WTC11 (cell line): ENCODE data around the gene TEX261. TPM values are rescaled to one million over a fixed set of nuclear protein-coding genes. Genes with fewer than 3 reads are reported as not detected.

Experiments
- ATAC-seq: fragments of 200-7000 bp; cut with Tn5 transposase; 2 replicates; pipeline ENCODE4 v1.10.0; 2021; ENCODE audit warnings: mild to moderate bottlenecking, moderate library complexity
- CTCF ChIA-PET: fragments of 300-600 bp; sonication (Branson Sonifier 250); formaldehyde crosslinking; loops from one replicate; lab custom pipeline; 2021; ENCODE audit warnings: antibody characterized with exemption; lab: Charles Lee
- POLR2A ChIA-PET: fragments of 350-600 bp; sonication (Branson Sonifier 250); formaldehyde crosslinking; loops from one replicate; lab custom pipeline; 2021; ENCODE audit warnings: antibody characterized with exemption; lab: Charles Lee
- DNase-seq: peaks from one replicate; pipeline ENCODE4 v3.0.0; 2021; ENCODE audit warnings: low spot score
- H3K27ac Mint-ChIP-seq: 2 replicates; pipeline ENCODE4 v1.8.0; 2021; ENCODE audit warnings: mixed read lengths
- H3K27me3 Mint-ChIP-seq: 2 replicates; pipeline ENCODE4 v1.8.0; 2021; ENCODE audit warnings: low read depth, mild to moderate bottlenecking, moderate library complexity, mixed read lengths
- H3K36me3 Mint-ChIP-seq: 2 replicates; pipeline ENCODE4 v1.8.0; 2021; ENCODE audit warnings: mixed read lengths
- H3K4me1 Mint-ChIP-seq: 2 replicates; pipeline ENCODE4 v1.8.0; 2022; ENCODE audit warnings: mixed read lengths
- H3K4me3 Mint-ChIP-seq: 2 replicates; pipeline ENCODE4 v1.8.0; 2021; ENCODE audit warnings: mild to moderate bottlenecking, moderate library complexity, mixed read lengths
- H3K9me3 Mint-ChIP-seq: 2 replicates; pipeline ENCODE4 v1.8.0; 2021; ENCODE audit warnings: mixed read lengths
- CREB1 ChIP-seq: sonication (generic); formaldehyde crosslinking; IDR thresholded peaks from 2 replicates; pipeline ENCODE4 v1.8.0; 2023; ENCODE audit warnings: mild to moderate bottlenecking, missing genetic modification reagents
- CREM ChIP-seq: sonication (generic); formaldehyde crosslinking; IDR thresholded peaks from 2 replicates; pipeline ENCODE4 v1.8.1; 2022; ENCODE audit warnings: mild to moderate bottlenecking, missing genetic modification reagents, moderate library complexity
- GABPB1 ChIP-seq: sonication (generic); formaldehyde crosslinking; IDR thresholded peaks from 2 replicates; pipeline ENCODE4 v1.8.1; 2023; ENCODE audit warnings: mild to moderate bottlenecking, missing genetic modification reagents
- IRF2 ChIP-seq: sonication (generic); formaldehyde crosslinking; IDR thresholded peaks from 2 replicates; pipeline ENCODE4 v1.8.0; 2022; ENCODE audit warnings: low read depth, missing genetic modification reagents, borderline replicate concordance
- MXD4 ChIP-seq: fragments of 250-450 bp; sonication (Bioruptor Pico); IDR thresholded peaks from 2 replicates; pipeline ENCODE4 v1.8.0; 2021; ENCODE audit warnings: mild to moderate bottlenecking, moderate library complexity, borderline replicate concordance
- NFYB ChIP-seq: sonication (generic); formaldehyde crosslinking; conservative IDR thresholded peaks from 2 replicates; pipeline ENCODE4 v1.8.0; 2022; ENCODE audit warnings: low read depth, missing genetic modification reagents
- NR1H2 ChIP-seq: sonication (generic); formaldehyde crosslinking; IDR thresholded peaks from 2 replicates; pipeline ENCODE4 v1.9.0; 2021; ENCODE audit warnings: mild to moderate bottlenecking, moderate library complexity, missing genetic modification reagents
- OVOL2 ChIP-seq: fragments of 250-450 bp; sonication (Bioruptor Pico); IDR thresholded peaks from 2 replicates; pipeline ENCODE4 v1.9.0; 2021; ENCODE audit warnings: mild to moderate bottlenecking, borderline replicate concordance
- ZNF423 ChIP-seq: fragments of 250-450 bp; sonication (Bioruptor Pico); IDR thresholded peaks from 2 replicates; pipeline ENCODE4 v2.1.2; 2022; ENCODE audit warnings: mild to moderate bottlenecking, moderate library complexity
- total RNA-seq: library from RNA; stranded (reverse); gene quantifications from 3 replicates; pipeline ENCODE4 v1.2.3, GENCODE V29; 2021
- TF ChIP-seq, protein P1 (sequence below): sonication (generic); formaldehyde crosslinking; IDR thresholded peaks from 2 replicates; pipeline ENCODE4 v1.8.1; 2022; ENCODE audit warnings: low read depth, mild to moderate bottlenecking, moderate library complexity, missing genetic modification reagents, borderline replicate concordance
- TF ChIP-seq, protein P2 (sequence below): sonication (generic); formaldehyde crosslinking; IDR thresholded peaks from 2 replicates; pipeline ENCODE4 v1.8.1; 2022; ENCODE audit warnings: mild to moderate bottlenecking, moderate library complexity, missing genetic modification reagents
- TF ChIP-seq, protein P3 (sequence below): fragments of 250-450 bp; sonication (Bioruptor Pico); IDR thresholded peaks from 2 replicates; pipeline ENCODE4 v2.1.2; 2022; ENCODE audit warnings: mild to moderate bottlenecking, moderate library complexity
- TF ChIP-seq, protein P4 (sequence below): sonication (generic); formaldehyde crosslinking; IDR thresholded peaks from 2 replicates; pipeline ENCODE4 v1.8.0; 2022; ENCODE audit warnings: mild to moderate bottlenecking, missing genetic modification reagents
- TF ChIP-seq, protein P5 (sequence below): fragments of 250-450 bp; sonication (Bioruptor Pico); IDR thresholded peaks from 2 replicates; pipeline ENCODE4 v1.9.0; 2021; ENCODE audit warnings: mild to moderate bottlenecking, borderline replicate concordance
- TF ChIP-seq, protein P6 (sequence below): sonication (generic); formaldehyde crosslinking; conservative IDR thresholded peaks from 2 replicates; pipeline ENCODE4 v1.8.1; 2023; ENCODE audit warnings: mild to moderate bottlenecking, low read depth, missing genetic modification reagents, moderate library complexity
- TF ChIP-seq, protein P7 (sequence below): sonication (generic); formaldehyde crosslinking; IDR thresholded peaks from 2 replicates; pipeline ENCODE4 v1.8.0; 2022; ENCODE audit warnings: missing genetic modification reagents

The TEX261 gene
- total RNA-seq, 1 experiment from 2014 or later: 18.3 TPM

DNA sequence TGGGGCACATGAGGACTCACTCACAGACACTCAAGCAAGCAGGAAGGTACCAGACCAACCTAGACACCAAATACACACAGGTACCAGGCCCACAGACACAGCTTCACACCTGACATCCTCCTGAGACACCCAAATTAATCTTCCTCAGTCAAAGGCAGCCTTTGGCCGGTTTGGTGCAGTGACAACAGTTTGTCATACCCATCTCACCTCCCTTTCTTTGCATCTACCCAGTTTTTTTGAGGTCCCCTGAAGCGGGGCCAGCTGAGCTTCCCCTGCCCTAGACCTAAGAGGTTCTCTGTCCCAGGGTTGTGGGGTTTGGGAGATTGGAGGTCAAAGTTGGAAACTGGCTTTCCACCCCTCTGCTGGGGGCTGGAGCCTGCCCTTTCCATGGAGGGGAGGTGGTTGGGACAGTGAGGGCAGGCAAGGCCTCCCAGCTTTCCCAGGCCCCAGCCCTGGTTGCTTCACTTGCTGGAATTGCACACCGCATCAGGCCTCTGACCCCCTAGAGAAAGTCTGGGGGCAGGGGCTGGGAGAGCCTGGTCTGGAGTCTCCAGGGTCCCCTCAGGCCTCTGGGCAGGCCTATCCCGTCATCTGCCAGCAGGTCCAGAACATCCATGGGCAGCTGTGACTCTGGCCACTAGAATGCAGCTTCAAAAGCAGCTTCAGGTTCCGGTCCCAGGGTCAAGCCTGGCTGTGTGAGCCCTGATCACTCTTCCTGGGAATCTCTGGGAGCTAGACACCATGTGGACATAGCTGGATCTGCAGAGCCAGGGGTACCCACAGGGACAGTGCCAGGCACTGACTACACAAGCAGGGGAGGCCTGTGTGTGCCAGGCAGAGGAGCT is 12.5 kb upstream of the TEX261 start:
- TF ChIP-seq ZNF423 (CRISPR knock-in tag) (no peak), OVOL2 (CRISPR knock-in tag) (no peak), GABPB1 (CRISPR knock-in tag) (no peak), NR1H2 (CRISPR knock-in tag) (no peak)
- TF ChIP-seq, protein P1, sequence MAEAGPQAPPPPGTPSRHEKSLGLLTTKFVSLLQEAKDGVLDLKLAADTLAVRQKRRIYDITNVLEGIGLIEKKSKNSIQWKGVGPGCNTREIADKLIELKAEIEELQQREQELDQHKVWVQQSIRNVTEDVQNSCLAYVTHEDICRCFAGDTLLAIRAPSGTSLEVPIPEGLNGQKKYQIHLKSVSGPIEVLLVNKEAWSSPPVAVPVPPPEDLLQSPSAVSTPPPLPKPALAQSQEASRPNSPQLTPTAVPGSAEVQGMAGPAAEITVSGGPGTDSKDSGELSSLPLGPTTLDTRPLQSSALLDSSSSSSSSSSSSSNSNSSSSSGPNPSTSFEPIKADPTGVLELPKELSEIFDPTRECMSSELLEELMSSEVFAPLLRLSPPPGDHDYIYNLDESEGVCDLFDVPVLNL (CRISPR knock-in tag): no peak
- Mint-ChIP-seq H3K4me3 (no peak overlapping the region), H3K9me3 (peaks cover 6% of the 10 kb centered on the region), H3K36me3 (no peaks in the 10 kb centered on the region), H3K27ac (no peak overlapping the region), H3K27me3 (peaks cover 20% of the 10 kb centered on the region), H3K4me1 (peaks cover 5% of the 10 kb centered on the region)
- ChIA-PET CTCF (interaction anchor here (0.6 to 1.5 kb wide), 6 partner anchors 16 to 511 kb away, joined by 3 to 9 read pairs (median 4); partner anchors contain the start of gene ANKRD53), POLR2A (interaction anchor here (0.5 kb wide), 1 partner anchor 533 kb away, joined by 5 read pairs; no protein-coding TSS in a partner anchor)
- no peak for DNase-seq
- ATAC-seq: peak; percentile 86

DNA sequence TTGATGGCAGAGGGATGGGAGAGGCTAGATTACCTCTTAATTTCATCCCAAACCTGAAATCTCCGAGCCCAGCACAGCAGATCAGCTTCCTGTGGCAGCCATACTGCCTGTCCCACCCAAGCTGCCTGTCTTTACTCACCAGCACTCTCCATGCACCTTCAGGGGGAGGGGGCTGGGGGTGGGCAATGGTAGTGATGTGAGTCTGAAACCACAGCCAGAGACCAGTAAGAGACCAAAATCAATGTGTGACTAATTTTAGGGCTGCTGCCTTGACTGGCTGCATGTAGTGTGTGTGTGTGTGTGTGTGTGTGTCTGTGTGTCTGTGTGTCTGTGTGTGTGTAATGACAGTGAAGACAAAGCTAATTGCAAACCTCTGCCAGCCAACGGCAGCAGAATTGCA is 11.7 kb upstream of the TEX261 start:
- no peak overlapping the region for H3K27ac Mint-ChIP-seq
- ChIA-PET CTCF (interaction anchor here (1.5 kb wide), 1 partner anchor 28 kb away, joined by 9 read pairs; the partner anchor contains the start of gene ANKRD53), POLR2A (no interaction called here)
- no peak for TF ChIP-seq CREB1 (CRISPR knock-in tag)
- TF ChIP-seq, protein P2, sequence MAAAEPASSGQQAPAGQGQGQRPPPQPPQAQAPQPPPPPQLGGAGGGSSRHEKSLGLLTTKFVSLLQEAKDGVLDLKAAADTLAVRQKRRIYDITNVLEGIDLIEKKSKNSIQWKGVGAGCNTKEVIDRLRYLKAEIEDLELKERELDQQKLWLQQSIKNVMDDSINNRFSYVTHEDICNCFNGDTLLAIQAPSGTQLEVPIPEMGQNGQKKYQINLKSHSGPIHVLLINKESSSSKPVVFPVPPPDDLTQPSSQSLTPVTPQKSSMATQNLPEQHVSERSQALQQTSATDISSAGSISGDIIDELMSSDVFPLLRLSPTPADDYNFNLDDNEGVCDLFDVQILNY (CRISPR knock-in tag): no peak
- TF ChIP-seq GABPB1 (CRISPR knock-in tag): no peak
- TF ChIP-seq, protein P3, sequence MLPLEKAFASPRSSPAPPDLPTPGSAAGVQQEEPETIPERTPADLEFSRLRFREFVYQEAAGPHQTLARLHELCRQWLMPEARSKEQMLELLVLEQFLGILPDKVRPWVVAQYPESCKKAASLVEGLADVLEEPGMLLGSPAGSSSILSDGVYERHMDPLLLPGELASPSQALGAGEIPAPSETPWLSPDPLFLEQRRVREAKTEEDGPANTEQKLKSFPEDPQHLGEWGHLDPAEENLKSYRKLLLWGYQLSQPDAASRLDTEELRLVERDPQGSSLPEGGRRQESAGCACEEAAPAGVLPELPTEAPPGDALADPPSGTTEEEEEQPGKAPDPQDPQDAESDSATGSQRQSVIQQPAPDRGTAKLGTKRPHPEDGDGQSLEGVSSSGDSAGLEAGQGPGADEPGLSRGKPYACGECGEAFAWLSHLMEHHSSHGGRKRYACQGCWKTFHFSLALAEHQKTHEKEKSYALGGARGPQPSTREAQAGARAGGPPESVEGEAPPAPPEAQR (CRISPR knock-in tag): no peak
- no peak for TF ChIP-seq MXD4 (CRISPR knock-in tag)
- TF ChIP-seq, protein P4, sequence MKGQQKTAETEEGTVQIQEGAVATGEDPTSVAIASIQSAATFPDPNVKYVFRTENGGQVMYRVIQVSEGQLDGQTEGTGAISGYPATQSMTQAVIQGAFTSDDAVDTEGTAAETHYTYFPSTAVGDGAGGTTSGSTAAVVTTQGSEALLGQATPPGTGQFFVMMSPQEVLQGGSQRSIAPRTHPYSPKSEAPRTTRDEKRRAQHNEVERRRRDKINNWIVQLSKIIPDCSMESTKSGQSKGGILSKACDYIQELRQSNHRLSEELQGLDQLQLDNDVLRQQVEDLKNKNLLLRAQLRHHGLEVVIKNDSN: no peak
- TF ChIP-seq IRF2 (CRISPR knock-in tag): no peak
- TF ChIP-seq NFYB: no peak
- TF ChIP-seq, protein P5, sequence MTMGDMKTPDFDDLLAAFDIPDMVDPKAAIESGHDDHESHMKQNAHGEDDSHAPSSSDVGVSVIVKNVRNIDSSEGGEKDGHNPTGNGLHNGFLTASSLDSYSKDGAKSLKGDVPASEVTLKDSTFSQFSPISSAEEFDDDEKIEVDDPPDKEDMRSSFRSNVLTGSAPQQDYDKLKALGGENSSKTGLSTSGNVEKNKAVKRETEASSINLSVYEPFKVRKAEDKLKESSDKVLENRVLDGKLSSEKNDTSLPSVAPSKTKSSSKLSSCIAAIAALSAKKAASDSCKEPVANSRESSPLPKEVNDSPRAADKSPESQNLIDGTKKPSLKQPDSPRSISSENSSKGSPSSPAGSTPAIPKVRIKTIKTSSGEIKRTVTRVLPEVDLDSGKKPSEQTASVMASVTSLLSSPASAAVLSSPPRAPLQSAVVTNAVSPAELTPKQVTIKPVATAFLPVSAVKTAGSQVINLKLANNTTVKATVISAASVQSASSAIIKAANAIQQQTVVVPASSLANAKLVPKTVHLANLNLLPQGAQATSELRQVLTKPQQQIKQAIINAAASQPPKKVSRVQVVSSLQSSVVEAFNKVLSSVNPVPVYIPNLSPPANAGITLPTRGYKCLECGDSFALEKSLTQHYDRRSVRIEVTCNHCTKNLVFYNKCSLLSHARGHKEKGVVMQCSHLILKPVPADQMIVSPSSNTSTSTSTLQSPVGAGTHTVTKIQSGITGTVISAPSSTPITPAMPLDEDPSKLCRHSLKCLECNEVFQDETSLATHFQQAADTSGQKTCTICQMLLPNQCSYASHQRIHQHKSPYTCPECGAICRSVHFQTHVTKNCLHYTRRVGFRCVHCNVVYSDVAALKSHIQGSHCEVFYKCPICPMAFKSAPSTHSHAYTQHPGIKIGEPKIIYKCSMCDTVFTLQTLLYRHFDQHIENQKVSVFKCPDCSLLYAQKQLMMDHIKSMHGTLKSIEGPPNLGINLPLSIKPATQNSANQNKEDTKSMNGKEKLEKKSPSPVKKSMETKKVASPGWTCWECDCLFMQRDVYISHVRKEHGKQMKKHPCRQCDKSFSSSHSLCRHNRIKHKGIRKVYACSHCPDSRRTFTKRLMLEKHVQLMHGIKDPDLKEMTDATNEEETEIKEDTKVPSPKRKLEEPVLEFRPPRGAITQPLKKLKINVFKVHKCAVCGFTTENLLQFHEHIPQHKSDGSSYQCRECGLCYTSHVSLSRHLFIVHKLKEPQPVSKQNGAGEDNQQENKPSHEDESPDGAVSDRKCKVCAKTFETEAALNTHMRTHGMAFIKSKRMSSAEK (CRISPR knock-in tag): no peak
- TF ChIP-seq, protein P6, sequence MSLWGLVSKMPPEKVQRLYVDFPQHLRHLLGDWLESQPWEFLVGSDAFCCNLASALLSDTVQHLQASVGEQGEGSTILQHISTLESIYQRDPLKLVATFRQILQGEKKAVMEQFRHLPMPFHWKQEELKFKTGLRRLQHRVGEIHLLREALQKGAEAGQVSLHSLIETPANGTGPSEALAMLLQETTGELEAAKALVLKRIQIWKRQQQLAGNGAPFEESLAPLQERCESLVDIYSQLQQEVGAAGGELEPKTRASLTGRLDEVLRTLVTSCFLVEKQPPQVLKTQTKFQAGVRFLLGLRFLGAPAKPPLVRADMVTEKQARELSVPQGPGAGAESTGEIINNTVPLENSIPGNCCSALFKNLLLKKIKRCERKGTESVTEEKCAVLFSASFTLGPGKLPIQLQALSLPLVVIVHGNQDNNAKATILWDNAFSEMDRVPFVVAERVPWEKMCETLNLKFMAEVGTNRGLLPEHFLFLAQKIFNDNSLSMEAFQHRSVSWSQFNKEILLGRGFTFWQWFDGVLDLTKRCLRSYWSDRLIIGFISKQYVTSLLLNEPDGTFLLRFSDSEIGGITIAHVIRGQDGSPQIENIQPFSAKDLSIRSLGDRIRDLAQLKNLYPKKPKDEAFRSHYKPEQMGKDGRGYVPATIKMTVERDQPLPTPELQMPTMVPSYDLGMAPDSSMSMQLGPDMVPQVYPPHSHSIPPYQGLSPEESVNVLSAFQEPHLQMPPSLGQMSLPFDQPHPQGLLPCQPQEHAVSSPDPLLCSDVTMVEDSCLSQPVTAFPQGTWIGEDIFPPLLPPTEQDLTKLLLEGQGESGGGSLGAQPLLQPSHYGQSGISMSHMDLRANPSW (CRISPR knock-in tag): no peak
- no peak for TF ChIP-seq CREM (CRISPR knock-in tag)
- TF ChIP-seq, protein P7, sequence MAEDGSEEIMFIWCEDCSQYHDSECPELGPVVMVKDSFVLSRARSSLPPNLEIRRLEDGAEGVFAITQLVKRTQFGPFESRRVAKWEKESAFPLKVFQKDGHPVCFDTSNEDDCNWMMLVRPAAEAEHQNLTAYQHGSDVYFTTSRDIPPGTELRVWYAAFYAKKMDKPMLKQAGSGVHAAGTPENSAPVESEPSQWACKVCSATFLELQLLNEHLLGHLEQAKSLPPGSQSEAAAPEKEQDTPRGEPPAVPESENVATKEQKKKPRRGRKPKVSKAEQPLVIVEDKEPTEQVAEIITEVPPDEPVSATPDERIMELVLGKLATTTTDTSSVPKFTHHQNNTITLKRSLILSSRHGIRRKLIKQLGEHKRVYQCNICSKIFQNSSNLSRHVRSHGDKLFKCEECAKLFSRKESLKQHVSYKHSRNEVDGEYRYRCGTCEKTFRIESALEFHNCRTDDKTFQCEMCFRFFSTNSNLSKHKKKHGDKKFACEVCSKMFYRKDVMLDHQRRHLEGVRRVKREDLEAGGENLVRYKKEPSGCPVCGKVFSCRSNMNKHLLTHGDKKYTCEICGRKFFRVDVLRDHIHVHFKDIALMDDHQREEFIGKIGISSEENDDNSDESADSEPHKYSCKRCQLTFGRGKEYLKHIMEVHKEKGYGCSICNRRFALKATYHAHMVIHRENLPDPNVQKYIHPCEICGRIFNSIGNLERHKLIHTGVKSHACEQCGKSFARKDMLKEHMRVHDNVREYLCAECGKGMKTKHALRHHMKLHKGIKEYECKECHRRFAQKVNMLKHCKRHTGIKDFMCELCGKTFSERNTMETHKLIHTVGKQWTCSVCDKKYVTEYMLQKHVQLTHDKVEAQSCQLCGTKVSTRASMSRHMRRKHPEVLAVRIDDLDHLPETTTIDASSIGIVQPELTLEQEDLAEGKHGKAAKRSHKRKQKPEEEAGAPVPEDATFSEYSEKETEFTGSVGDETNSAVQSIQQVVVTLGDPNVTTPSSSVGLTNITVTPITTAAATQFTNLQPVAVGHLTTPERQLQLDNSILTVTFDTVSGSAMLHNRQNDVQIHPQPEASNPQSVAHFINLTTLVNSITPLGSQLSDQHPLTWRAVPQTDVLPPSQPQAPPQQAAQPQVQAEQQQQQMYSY: no peak

More for the DNA sequence above, 11.7 kb upstream of the TEX261 start:
- Mint-ChIP-seq H3K4me1 (peaks cover 12% of the 10 kb centered on the region), H3K9me3 (peaks cover 6% of the 10 kb centered on the region), H3K27me3 (peaks cover 17% of the 10 kb centered on the region; the same call in 1 of the 2 replicates), H3K4me3 (no peak overlapping the region), H3K36me3 (no peaks in the 10 kb centered on the region)
- DNase-seq (no peak), ATAC-seq (no peak)
